ENCODE results near the gene LYL1. TPM values are rescaled to one million over a fixed set of nuclear protein-coding genes. Genes with fewer than 3 reads are reported as not detected.

The LYL1 gene
- total RNA-seq, 1 donor from 2014 or later, result 27.2 TPM

DNA sequence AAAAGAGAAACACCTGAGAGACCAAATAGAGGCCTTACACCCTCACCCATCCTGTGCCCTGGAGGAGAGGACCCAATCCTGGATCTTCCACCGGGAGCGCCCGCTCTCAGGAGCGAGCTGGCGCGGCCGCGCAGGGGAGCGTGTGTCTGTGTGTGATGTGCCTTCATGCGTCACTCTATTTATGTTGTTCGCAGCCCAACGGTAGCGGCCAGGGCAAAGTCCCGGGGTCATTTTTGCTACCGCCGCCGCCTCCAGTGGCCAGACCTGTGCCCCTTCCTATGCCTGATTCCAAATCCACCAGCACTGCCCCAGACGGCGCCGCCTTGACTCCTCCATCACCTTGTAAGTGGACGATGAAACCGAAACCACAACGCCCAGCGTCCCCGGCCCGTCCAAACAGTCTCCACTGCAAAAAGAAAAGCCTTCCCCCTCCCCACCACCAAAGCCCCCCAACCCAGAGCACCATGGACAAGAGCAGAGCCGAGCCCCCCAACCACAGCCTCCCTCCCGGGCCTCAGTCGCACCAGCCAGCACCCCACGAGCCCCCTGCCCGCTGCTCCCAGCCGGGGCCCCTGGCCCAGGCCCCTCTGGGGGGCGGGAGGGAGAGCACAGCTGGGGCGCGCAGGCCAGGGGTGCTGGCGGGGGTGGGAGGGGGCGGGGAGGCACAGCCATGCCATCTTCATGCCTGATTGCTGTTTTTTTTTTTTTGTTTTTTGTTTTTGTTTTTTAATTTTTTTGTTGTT, 14.7 kb downstream of the LYL1 start:
- DNase-seq (no peak), ATAC-seq (no peak)
- Histone ChIP-seq H3K36me3 (peaks cover 50% of the 10 kb centered on the region), H3K4me3 (no peak overlapping the region), H3K9me3 (no peaks in the 10 kb centered on the region), H3K4me1 (peaks cover 42% of the 10 kb centered on the region), H3K27ac (no peak overlapping the region), H3K27me3 (ENCODE audit: low read depth) (no peaks in the 10 kb centered on the region)
- intact Hi-C loops (cut with DNase I), result no loop called here
- no peak for TF ChIP-seq CTCF (IDR thresholded peaks at IDR 0.05)

- Histone ChIP-seq H3K27me3 (ENCODE audit: low read depth) (no peaks in the 10 kb centered on the region), H3K4me1 (peaks cover 38% of the 10 kb centered on the region), H3K27ac (no peak overlapping the region), H3K9me3 (no peaks in the 10 kb centered on the region), H3K4me3 (no peak overlapping the region), H3K36me3 (peaks cover 57% of the 10 kb centered on the region)
- TF ChIP-seq CTCF (IDR thresholded peaks at IDR 0.05), result no peak
- ATAC-seq (no peak), DNase-seq (no peak)
- intact Hi-C loops (cut with DNase I), result no loop called here
Observed at GRCh38 chr19:13087295-13087694, 15.4 kb downstream of the LYL1 start.

- TF ChIP-seq CTCF (IDR thresholded peaks at IDR 0.05), result no peak
- no peaks in the 10 kb centered on the region for H3K27me3 ChIP-seq (ENCODE audit: low read depth)
- peak overlapping the region; percentile 60 for H3K27ac ChIP-seq
- intact Hi-C loops (cut with DNase I), result no loop called here
- ATAC-seq (no peak), DNase-seq (no peak)
- H3K9me3 ChIP-seq, result no peaks in the 10 kb centered on the region
- no peak overlapping the region for H3K4me3 ChIP-seq
- H3K4me1 ChIP-seq, result peaks cover 38% of the 10 kb centered on the region
- H3K36me3 ChIP-seq, result peaks cover 61% of the 10 kb centered on the region
Observed at GRCh38 chr19:13086341-13086740, 16.3 kb downstream of the LYL1 start.

GRCh38 chr19:13085666-13086065, 17.0 kb downstream of the LYL1 start:
- intact Hi-C loops (cut with DNase I), result no loop called here
- ATAC-seq (peak; percentile 80 to 88), DNase-seq (peak; percentile 66)
- H3K4me1 ChIP-seq, result peaks cover 33% of the 10 kb centered on the region
- no peak overlapping the region for H3K4me3 ChIP-seq
- H3K27me3 ChIP-seq (ENCODE audit: low read depth), result no peaks in the 10 kb centered on the region
- H3K36me3 ChIP-seq, result peaks cover 57% of the 10 kb centered on the region
- TF ChIP-seq CTCF (IDR thresholded peaks at IDR 0.05), result no peak
- H3K27ac ChIP-seq, result peak overlapping the region; percentile 60
- H3K9me3 ChIP-seq, result no peaks in the 10 kb centered on the region

DNA sequence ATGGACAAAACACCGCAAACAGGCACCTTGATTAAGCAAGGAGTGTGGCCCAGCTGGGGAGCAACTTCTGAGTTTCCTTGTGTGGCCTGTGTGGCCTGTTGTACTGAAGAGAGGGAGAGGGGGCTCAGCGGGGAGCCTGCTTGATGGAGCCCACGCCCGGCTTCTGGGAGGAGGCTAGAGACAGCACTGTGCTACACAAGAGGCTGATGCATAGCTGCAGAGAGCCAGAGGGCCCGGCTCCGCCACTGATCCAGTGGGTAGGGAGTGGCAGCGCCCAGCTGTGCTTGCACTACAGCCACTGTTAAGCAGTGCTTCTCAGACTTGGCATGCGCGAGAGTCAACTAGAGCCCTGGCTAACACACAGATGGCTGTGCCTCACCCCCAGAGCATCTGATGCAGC, 19.0 kb downstream of the LYL1 start:
- no peak overlapping the region for H3K27ac ChIP-seq

More for the DNA sequence above, 19.0 kb downstream of the LYL1 start:
- TF ChIP-seq CTCF (IDR thresholded peaks at IDR 0.05), result no peak
- DNase-seq (no peak), ATAC-seq (no peak)
- Histone ChIP-seq H3K4me1 (peaks cover 43% of the 10 kb centered on the region), H3K27me3 (ENCODE audit: low read depth) (no peaks in the 10 kb centered on the region), H3K36me3 (peaks cover 52% of the 10 kb centered on the region), H3K9me3 (no peaks in the 10 kb centered on the region), H3K4me3 (no peak overlapping the region)
- intact Hi-C loops (cut with DNase I), result no loop called here
